Fibroblast of peridontal ligament (primary cell): Measurements from ENCODE around the gene PLCL1.

Experiments used
- DNase-seq: peaks from one replicate; pipeline ENCODE4 v3.0.0-alpha.2; 2010; ENCODE audit errors: extremely low read depth

PLCL1 gene

DNA sequence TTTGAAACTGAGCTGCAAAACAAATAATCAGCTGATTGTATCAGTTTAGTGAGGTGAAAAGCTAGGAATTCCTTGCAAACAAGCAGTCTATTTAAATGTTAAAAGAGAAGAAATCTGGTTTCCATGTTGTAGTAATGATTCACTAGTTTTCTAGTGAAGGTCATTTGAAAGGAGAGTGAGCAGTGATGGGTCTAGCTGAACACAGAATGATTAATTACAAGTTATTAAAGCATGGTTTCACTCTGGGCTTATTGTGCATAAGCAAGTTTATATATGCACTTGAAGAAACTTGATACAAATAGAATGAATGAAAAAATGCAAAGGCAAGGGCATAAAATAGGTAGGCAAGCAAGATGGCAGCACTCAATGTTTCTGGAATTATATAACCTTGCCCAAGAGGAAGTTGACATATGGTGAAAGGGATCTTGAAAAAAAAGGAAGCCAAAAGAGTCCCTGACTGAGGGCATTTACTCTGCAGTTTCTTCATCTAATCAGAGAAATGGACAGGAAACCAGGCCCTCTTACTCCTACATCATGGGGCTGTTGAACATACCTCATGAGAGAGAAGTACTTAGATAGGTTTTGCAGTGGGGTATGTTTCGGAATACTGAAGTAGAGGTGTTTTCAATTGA, 53.2 kb downstream of the PLCL1 start:
- no peak for DNase-seq

DNA sequence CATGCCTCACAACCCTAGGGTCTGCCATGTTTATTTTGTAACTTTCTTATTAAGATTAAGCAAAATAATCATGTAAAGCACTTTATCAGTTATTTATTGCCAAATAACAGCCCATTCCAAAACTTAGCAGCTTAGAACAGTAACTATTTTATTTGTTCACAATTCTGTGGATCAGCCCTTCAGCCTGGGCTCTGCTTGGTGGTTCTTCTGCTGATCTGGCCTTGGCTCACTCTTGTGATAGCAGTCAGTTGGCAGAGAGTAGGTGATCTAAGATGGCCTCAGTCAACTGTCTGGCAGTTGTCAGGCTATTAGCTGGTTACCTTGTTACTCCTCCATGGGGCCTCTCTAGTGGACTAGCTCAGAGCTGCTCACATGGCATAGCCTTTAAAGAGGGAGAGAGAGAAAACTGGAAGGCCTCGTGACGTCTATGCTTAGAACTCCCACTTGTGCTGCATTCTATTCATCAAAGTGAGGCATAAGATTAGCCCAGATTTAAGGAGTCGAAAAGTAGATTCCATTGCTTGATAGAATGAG, 54.3 kb downstream of the PLCL1 start:
- no peak for DNase-seq

DNA sequence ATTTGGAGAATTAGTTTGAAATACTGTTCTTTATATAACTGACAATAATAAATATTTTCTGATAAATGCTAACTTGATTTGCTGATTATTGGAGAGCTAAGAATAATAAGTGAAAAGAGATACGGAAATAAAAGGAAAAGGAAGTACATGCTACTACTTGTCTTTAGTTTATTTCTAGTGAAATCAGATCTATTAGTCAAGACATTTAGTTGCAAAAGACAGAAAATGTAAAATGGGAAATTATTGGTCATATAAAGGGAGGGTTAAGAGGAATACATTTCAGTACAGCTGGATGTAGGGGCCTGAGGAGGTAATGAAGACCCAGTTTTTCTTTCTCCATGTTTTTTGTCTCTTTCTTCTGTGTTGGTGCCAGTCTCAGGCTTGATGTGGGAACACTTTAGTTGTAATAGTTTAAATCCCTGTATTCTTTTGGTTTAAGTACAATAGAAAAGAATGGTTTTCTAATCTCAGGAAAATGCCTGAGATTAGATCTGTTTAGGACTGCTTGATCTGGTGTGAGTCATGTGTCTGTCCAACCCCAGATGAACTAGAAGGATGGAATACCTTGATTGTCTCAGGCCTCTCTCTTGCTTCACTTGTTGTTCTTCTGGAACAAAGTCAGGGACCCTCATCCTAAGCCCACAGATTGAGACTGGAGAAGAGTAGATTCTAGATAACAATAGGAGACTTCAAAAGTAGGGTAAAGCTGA, 58.0 kb downstream of the PLCL1 start:
- no peak for DNase-seq

DNA sequence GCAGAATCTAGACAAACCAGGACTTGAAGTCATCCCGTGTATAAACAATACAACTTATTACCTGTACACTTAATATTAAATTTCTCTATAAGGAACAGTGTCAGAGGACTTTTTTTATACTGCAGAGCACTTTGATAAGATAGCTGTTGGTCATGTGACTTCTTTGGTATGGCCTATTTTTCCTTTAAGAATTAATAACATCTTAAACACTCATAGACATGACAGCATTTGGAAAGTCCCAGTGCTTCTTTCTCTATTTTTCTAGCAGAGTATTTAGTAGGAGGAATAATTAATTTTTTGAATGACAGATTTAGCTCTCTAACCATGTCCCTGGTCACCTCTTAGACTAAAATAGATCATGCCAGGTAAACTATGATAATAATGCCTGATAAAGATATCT, 59.4 kb downstream of the PLCL1 start:
- no peak for DNase-seq

DNA sequence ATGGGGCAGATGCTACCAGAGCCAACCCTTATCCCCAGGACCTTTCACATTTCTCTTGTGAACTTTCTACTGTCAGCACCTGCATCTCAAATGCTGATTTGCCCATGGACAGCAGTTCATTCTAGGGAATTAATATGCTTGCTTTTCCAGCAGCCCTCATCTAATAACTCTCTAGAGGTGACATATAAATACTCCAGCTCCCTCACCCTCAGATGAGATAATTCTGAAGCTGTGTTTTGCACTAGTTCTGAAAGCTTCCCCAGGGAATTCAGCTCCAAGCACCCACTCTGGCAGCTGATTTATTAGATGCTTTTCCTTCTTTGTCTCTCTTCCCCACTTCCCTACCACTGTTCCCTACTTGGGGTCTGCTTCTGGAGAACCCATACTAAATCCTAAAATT, 62.1 kb downstream of the PLCL1 start:
- DNase-seq, result no peak

- DNase-seq, result no peak
Measured at GRCh38 chr2:197867033-197867432, 62.6 kb downstream of the PLCL1 start.

GRCh38 chr2:197867624-197868023, 63.2 kb downstream of the PLCL1 start:
- DNase-seq, result no peak

DNA sequence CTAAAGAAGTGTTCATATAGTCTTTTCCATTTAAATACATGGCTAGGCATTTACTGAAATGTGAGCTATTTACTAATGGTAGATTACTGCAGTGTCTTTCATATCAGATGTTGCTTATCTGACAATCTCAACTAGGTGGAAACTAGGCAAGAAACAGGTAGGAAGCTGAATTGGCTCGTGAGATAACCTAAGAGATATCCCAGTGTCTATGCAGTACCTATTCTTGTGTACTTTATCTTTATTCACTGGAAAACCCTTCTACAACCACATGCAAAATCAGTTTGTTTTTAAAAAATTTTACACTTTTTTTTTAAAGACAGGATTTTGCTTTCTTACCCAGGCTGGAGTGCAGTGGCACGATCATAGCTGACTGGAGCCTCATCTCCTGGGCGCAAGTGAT, 63.8 kb downstream of the PLCL1 start:
- DNase-seq, result no peak

GRCh38 chr2:197869041-197869440, 64.6 kb downstream of the PLCL1 start:
- no peak for DNase-seq

DNA sequence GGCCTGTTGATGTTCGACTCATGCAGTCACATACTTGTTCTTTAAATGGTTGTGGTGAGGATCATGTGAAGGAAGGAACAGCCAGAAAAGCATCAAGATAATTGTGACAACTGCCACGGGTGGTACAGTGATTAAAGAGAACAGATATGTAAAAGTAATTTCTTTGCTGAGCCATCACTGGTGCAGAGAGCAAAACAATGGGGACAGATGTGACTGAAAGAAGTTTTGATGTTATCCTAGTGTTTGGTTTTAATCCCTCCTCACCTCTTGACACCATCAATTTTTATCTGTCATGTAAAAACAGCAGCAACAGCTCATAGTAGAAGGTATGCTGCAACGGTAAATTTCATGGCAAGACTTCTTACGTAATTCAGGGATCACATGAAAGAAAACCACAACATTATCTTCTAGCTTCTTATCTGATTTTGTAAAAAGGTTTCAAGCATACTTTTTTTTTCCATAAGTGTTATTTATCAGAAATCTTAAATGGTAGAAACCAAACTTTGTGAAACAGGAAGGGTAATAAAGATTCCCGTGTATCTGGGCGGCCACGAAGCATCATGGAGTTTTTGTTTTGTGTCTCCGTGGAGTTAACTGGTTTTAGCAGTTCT, 65.2 kb downstream of the PLCL1 start:
- no peak for DNase-seq

DNA sequence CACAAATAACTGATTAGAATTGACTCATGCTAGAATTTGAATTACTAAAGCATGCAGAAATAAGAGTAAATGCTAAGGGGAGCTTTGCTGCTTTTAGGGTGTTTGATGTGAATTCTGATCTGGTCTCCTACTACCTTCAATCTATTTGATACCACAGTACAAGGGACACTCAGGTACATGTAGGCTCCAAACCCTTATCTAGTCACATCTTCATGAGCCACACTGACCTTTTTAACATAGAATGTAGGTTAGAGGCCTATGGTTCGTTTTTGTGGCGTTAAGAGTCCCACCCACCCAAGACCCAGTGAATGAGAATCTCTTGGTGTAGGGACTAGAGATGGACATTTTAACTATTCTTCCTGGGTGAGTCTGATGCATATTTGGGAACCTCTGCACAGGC, 65.7 kb downstream of the PLCL1 start:
- DNase-seq, result no peak

GRCh38 chr2:197871780-197872456, 67.5 kb downstream of the PLCL1 start:
- no peak for DNase-seq

DNA sequence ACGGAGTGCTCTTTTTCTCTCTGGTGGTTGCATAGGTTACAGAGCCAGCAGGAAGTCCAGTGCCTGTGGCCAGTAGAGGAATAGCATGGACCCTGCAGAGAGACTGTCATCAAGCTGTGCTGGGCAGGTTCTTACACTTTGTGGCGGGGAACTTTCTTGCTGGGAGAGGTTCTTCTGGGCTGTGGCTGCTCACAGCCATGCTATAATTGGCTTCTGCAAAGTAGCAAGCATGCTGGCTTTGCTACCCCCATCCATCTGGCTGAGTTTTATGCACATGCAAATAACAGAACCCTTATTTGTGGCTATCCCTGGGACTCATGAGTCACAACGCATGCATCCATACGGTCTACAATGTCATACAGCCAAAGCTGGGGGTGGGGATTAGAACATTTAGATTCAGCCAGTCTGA, 68.9 kb downstream of the PLCL1 start:
- DNase-seq, result peak; percentile 60

DNA sequence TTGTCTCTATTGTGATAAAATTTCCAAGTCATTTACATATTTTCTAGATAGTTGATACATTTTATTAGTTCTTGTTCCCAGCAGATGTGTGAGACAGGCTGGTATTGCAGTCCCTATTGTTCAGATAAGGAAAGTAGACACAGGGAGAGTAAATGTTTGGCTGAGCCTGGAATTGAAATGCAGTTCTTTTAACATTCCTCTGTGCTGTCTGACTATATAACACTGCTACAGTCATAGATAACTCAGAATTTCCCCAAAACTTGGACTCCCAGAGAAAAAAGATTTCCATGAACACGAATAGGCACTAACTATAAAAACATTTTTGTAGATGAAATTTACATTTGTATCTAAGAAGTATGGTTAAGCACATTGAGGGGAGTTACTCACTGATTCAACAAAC, 71.4 kb downstream of the PLCL1 start:
- no peak for DNase-seq

GRCh38 chr2:197876524-197876923, 72.1 kb downstream of the PLCL1 start:
- DNase-seq, result no peak

DNA sequence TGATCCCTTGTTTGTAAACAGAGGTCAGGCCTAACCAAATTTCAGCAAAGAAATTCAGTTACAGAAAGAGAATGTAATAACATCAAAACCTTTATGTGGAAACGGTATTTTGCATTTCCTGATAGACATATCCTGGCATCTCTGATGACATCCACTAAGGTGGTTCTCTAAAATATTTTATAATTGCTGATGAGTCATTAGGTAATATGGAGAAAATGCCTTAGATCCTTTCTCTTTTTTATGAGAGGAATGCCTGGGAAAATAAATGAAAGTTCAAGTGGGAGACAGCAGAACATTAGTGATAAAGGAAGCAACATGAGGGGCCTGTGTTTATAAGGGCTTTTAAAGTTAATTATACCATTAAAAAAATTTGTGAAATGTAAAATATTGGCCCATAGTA, 72.6 kb downstream of the PLCL1 start:
- DNase-seq, result no peak

GRCh38 chr2:197878792-197879191, 74.4 kb downstream of the PLCL1 start:
- DNase-seq, result peak; percentile 56

DNA sequence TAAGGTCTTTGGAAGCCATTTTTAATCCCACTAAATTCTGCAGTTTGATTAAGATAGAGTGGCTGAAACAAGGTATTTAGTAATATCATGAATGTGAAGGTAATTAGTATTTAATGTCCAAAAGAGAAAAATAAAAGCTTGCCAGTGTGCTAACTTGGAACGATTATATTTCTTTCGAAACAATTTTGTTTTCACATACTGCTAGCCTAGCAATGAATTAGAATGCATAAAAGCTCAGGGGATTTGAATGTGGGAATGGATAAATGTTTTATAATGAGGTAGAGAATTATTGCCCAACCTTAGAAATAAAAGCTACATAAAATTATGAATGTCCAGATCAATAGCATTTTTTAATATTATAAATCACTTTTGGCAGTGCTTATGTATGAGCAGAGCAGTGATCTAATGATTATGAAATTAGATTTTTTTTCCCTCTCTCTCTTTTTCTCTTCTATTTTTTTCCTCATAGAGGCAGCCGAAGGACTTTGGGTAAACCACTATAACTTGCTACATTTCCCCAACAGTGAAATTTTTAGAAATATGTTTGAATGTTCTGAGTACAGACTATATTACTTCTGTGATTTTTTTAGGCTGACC, 75.5 kb downstream of the PLCL1 start:
- DNase-seq, result peak; percentile 48

DNA sequence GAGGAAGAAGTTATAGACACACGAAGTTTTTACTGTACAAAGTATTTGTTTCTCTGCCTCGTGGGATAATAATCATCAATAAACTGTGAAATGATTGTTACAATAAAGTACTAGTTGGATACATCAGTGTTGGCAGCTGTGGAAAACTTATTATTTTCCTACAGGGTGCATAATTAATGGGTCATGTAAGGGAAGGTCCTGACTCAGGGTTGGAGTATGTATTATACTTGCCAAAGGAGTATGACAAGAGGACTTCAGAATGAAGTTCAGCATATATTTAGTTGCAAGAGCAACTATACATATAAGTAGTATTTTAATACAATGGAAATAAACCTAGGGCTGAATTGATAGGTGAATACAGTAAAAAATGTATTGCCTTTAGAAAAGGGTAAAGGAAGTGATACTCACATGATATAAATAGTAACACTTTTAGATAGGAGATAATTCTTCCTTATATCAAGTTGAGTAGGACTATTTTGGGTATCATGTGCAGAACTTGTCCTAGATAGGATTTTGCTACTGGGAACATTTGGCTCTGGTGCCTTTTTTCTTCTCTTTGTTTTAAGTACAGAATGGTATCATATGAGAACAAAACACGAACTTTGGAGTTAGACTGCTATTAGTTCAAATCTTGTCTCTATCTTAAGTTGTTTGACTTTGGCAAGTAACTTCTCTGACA, 79.1 kb downstream of the PLCL1 start:
- DNase-seq, result peak; percentile 48

GRCh38 chr2:197884252-197884651, 79.9 kb downstream of the PLCL1 start:
- no peak for DNase-seq

DNA sequence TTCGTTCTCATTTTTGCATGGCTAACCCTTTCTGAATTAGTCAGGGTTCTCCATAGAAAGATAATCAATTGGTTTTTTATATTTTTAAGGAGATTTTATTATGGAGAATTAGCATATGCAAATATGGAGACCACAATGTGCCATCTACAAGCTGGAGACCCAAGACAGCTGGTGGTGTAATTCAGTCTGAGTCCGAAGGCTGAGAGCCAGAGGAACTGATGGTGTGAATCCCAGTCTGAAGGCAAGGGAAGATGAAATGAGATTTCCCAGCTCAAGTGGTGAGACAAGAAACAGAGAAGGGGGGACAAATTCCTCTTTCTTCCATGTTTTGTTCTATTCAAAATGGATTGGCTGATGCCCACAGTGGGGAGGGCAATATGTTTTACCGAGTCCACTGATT, 80.7 kb downstream of the PLCL1 start:
- DNase-seq, result no peak

DNA sequence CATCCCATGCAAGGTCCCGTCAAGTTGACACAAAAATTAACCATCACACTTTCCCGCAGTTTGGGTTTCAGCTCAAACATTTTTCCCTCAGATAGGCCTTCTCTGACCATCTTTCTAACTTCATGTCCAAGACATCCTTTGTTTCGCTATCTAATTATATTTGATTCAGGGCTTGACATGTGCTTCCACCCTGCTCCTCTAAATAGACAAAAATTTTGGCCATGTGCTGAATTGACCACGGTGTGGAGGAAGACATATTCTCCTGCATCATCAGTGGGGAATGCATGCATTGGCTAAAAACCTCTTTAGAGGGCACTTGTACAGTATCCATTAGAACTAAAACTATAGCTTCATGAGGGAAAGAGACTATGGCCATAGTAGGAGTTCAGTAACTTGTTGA, 81.2 kb downstream of the PLCL1 start:
- no peak for DNase-seq
